MCF 10A (cell line): ENCODE results near the gene HOXB5. TPM values are rescaled to one million over a fixed set of nuclear protein-coding genes. Genes with fewer than 3 reads are reported as not detected.

Source experiments
- BruUV-seq: library from RNA; stranded (reverse); fragments of 400-500 nt; replicated peaks from 2 replicates; lab custom pipeline; 2021; lab: Mats Ljungman, UMichigan
- CTCF ChIA-PET: fragments of 300-600 bp; sonication (Branson Sonifier 250); formaldehyde crosslinking; extraction: SDS; loops from one replicate; lab custom pipeline; 2021; ENCODE audit warnings: antibody characterized with exemption, inconsistent platforms; lab: Yijun Ruan, JAX
- POLR2A ChIA-PET: fragments of 300-600, 350-650 bp; sonication (Branson Sonifier 250); formaldehyde crosslinking; extraction: SDS; loops from one replicate; lab custom pipeline; 2020; ENCODE audit warnings: antibody characterized with exemption, inconsistent platforms; lab: Yijun Ruan, JAX
- DNase-seq: peaks from one replicate; pipeline ENCODE4 v3.0.0-alpha.2; 2018; ENCODE audit not compliant: unreplicated experiment
- H3K27ac Mint-ChIP-seq: one replicate; pipeline ENCODE4 v1.8.0; 2022; ENCODE audit warnings: mild to moderate bottlenecking, low read depth, mixed read lengths; ENCODE audit not compliant: unreplicated experiment
- H3K27me3 Mint-ChIP-seq: one replicate; pipeline ENCODE4 v1.8.0; 2022; ENCODE audit warnings: mixed read lengths; ENCODE audit not compliant: insufficient read depth, unreplicated experiment
- H3K36me3 Mint-ChIP-seq: one replicate; pipeline ENCODE4 v1.8.0; 2022; ENCODE audit warnings: mild to moderate bottlenecking, moderate library complexity, mixed read lengths; ENCODE audit not compliant: insufficient read depth, unreplicated experiment
- H3K4me1 Mint-ChIP-seq: one replicate; pipeline ENCODE4 v1.8.0; 2022; ENCODE audit warnings: mixed read lengths; ENCODE audit not compliant: insufficient read depth, unreplicated experiment
- H3K4me3 Mint-ChIP-seq: one replicate; pipeline ENCODE4 v1.8.0; 2022; ENCODE audit warnings: mild to moderate bottlenecking, moderate library complexity, mixed read lengths; ENCODE audit not compliant: unreplicated experiment
- H3K9me3 Mint-ChIP-seq: one replicate; pipeline ENCODE4 v1.8.0; 2022; ENCODE audit warnings: mixed read lengths; ENCODE audit not compliant: unreplicated experiment
- CTCF ChIP-seq: fragments of 200-600 bp; IDR thresholded peaks from one replicate; pipeline ENCODE4 v1.8.0; 2022; ENCODE audit warnings: antibody characterized with exemption, mild to moderate bottlenecking; ENCODE audit not compliant: unreplicated experiment
- intact Hi-C: fragments of 100-400 bp; cut with micrococcal nuclease; formaldehyde crosslinking; loops from 2 replicates; pipeline ENCODE4 v1.14.1; 2022
- total RNA-seq: library from RNA; stranded (reverse); gene quantifications from 2 replicates; pipeline ENCODE4 v1.2.3, GENCODE V29; 2022

The HOXB5 gene
- total RNA-seq, 1 experiment from 2014 or later: not detected

GRCh38 chr17:48630925-48631692 is 37.5 kb upstream of the HOXB5 start:
- peaks cover 92% of the 10 kb centered on the region for H3K27me3 Mint-ChIP-seq
- H3K9me3 Mint-ChIP-seq: no peaks in the 10 kb centered on the region
- no peak overlapping the region for H3K27ac Mint-ChIP-seq
- DNase-seq: no peak
- ChIA-PET POLR2A (no interaction called here), CTCF (interaction anchor here (0.7 to 0.9 kb wide), 2 partner anchors 276 to 550 kb away, joined by 3 to 4 read pairs; no protein-coding TSS in a partner anchor)
- intact Hi-C loops: no loop called here
- no TSS peak for BruUV-seq
- TF ChIP-seq CTCF: no peak
- no peaks in the 10 kb centered on the region for H3K4me1 Mint-ChIP-seq
- H3K36me3 Mint-ChIP-seq: no peaks in the 10 kb centered on the region
- H3K4me3 Mint-ChIP-seq: no peak overlapping the region

GRCh38 chr17:48630009-48630924 is 36.7 kb upstream of the HOXB5 start:
- Mint-ChIP-seq H3K4me3 (no peak overlapping the region), H3K36me3 (no peaks in the 10 kb centered on the region), H3K9me3 (no peaks in the 10 kb centered on the region), H3K27me3 (peaks cover 92% of the 10 kb centered on the region), H3K27ac (no peak overlapping the region), H3K4me1 (peaks cover 6% of the 10 kb centered on the region)
- CTCF ChIA-PET: interaction anchor here (0.6 kb wide), 1 partner anchor 366 kb away, joined by 3 read pairs; no protein-coding TSS in a partner anchor
- DNase-seq: no peak
- POLR2A ChIA-PET: interaction anchor here (1.4 kb wide), 1 partner anchor 10 kb away, joined by 4 read pairs; no protein-coding TSS in a partner anchor
- intact Hi-C loops: no loop called here
- no peak for TF ChIP-seq CTCF
- BruUV-seq: no TSS peak

DNA sequence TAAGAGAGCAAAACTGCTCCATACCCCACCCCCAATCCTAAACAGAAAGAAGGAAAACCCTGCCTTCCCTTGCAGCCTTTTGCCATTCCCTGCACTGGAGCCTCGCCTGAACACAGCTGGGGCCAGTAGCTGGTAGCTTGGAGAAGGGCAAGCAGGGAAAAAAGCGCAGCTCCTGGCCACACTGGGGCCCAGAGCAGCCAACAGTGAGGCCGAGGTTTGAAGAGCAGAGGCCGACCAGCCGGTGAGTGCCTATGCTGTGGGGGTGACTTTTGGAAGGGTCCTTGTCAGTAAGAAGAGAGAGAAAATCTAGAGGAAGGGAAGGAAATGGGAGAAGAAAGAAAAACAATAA is 35.8 kb upstream of the HOXB5 start:
- H3K27ac Mint-ChIP-seq: no peak overlapping the region
- BruUV-seq: no TSS peak
- H3K36me3 Mint-ChIP-seq: no peaks in the 10 kb centered on the region
- no peak for TF ChIP-seq CTCF
- ChIA-PET CTCF (interaction anchor here (0.6 to 0.7 kb wide), 2 partner anchors 221 to 365 kb away, joined by 3 to 6 read pairs; no protein-coding TSS in a partner anchor), POLR2A (interaction anchor here (0.6 to 1.4 kb wide), 3 partner anchors 10 to 508 kb away, joined by 3 to 4 read pairs (median 3); no protein-coding TSS in a partner anchor)
- H3K4me1 Mint-ChIP-seq: peaks cover 6% of the 10 kb centered on the region
- peaks cover 91% of the 10 kb centered on the region for H3K27me3 Mint-ChIP-seq
- no peak overlapping the region for H3K4me3 Mint-ChIP-seq
- intact Hi-C loops: no loop called here
- no peaks in the 10 kb centered on the region for H3K9me3 Mint-ChIP-seq
- DNase-seq: no peak
